NCI-H526 treated with DMSO at 0.1 percent for 48 hours (cell line): Measurements from ENCODE around the gene IFITM10.

ENCODE experiments used
- DNase-seq: peaks from one replicate; lab custom pipeline; 2025; lab: John Stamatoyannopoulos, UW

Gene IFITM10

DNA sequence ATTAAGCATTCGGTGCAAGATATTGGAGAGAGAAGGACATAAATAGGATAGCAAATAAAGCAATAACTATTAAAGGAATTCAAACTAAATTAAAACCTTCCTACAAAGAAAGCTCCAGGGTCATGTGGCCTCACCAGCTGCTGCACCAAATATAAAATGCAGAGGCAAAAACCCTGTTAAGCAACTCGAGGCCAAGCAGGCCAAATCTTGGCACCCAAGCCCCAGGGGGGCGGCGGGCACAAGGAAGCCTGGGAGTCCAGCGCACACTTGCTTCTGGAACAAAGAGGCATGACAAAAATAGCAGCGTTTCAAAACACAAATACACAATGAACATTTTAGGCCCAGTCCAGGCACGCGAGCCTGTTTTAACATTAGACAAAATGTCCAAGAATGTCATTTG is 32.6 kb downstream of the IFITM10 start:
- no peak for DNase-seq

DNA sequence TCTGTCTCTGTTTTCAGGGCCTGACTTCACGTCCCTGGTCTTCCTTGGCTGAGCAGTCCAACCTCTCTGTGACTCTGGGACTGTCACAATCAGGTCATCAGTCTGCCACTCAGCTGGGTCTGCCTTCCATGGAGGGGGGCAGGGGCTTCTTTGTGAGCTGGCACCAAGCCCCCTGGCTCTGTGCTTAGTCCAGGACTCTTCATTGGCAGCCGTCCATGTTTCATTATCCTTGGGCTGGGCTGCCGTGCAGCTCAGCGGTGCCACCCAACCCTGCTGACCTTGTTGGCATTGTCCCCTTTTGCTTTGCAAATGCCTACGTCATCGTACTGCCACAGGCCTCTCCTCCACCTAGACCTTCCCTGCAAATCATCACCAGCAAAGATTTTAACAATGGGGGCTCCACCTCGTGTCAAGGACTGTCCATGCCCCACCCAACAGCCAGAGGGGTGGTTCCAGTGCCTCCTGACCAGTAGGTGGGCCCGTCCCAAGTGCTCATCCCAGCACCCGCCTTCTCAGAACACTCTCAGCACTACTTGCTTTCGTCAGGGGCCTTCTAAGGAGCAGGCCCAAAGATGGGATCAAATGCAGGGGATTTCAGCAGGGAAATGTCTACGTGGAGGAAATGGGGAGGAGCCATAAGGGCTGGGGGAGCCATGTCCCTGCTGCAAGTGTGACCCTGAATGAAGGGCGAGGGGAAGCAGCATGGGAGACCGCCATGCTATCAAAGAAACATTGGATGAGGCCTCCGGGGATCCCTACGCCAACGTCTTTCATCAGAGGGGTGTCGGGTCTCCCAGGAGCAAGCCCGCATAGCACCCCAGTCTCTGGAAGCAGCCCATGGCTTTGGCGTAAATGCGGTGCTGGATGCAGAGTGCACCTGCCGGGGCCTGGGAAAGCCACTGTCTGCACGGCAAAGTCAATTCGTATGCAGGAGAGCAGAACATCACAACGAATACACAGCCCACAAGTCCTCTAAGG is 35.2 kb downstream of the IFITM10 start:
- no peak for DNase-seq

DNA sequence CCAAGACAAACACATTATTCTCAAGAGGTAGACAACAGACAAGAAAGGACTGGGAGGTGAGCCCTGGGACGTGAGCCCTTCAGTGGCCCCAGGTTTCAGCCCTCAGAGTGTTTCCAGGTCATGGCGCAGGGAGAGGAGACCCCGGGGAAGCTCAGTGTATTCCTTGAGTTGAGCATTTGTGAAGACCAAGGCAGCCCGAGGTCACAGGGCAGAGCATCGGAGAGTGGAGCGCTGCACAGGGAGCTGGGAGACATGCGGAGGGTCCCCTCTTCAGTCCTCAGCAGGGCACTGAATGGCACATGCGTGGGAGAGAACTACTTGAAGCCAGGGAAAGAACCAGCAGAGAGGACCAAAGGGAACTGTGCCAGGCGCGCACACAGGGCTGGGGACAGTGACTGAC is 41.7 kb downstream of the IFITM10 start:
- no peak for DNase-seq

- DNase-seq: no peak
These were observed 42.6 kb downstream of the IFITM10 start for GRCh38 chr11:1707751-1708150.

- DNase-seq: no peak
These were observed 43.6 kb downstream of the IFITM10 start for GRCh38 chr11:1706634-1707400.

DNA sequence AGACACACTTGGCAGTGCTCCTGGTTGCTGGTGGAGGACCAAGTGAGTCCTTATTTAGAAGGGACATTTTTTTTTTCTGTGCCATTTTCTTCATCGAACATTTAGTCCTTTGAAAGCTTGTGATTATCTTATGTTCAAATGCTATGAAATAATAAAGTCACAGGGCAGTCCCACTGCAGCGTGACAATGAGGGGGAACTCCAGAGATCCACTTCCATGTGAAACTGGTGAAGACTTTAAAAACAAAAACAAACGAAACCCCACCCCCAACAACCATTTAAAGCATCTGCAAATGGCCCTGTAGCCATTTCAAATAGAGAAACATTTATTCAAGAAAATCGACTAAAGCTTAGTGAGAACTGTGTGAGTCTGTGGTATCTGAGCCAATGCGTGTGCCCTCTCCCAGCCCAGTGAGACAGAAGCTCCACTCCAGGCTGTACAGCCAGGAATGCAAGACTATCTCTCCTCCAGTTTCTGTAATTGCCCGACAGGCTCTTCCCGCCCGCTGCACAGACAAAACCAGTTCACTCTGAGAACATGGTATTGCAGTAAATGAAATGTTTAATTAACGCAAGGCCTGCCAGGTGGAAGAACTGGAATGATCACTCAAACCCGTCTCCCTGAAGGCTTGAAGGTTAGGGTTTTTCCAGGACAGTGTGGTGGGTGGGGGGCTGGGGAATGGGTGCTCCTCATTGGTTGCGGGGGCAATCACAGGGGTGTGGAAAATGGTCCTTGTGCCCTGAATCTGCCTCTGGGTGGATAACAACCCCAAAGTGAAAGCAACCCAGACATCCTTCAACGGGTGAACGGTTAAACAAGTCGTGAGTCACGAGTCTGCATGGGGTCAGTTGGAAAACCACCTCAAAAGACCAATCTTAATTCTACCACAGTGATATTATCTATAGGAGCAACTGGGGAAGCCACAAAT is 45.0 kb downstream of the IFITM10 start:
- no peak for DNase-seq

GRCh38 chr11:1703146-1703545 is 47.2 kb downstream of the IFITM10 start:
- no peak for DNase-seq

GRCh38 chr11:1702506-1702905 is 47.9 kb downstream of the IFITM10 start:
- DNase-seq: no peak

DNA sequence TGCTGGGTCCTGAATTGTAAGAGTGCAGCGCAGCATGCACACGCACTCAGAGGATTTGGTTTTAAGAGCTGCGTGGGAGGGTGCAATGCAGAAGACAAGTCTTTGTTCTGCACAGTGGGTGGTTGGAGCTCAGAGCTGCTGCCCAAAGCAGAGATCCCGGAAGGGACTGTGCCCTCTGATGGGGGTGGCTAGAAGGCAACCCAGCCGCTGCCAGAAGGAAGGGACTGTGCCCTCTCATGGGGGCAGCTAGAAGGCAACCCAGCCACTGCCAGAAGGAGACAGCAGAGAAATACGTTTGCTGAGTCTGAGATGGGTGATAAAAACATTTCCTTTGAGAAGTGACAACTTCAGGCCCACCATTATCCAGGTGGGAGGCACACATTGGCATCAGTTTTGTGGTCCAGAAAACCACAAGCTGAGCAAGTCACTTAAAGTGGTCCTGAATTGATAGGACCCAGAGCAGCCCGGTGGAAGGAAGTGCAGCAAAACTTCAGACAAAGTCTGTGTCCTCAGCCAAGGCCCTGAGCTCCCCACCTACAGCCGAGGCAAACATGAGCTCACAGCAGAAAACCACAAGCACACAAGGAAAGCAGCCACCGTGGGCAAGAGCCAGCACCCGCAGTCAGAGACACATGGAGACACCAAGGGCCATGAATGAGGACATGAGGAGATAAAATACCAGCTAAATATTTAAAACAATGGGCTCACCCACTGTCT is 49.1 kb downstream of the IFITM10 start:
- no peak for DNase-seq

- no peak for DNase-seq
These were observed 50.6 kb downstream of the IFITM10 start for GRCh38 chr11:1699771-1700170.

DNA sequence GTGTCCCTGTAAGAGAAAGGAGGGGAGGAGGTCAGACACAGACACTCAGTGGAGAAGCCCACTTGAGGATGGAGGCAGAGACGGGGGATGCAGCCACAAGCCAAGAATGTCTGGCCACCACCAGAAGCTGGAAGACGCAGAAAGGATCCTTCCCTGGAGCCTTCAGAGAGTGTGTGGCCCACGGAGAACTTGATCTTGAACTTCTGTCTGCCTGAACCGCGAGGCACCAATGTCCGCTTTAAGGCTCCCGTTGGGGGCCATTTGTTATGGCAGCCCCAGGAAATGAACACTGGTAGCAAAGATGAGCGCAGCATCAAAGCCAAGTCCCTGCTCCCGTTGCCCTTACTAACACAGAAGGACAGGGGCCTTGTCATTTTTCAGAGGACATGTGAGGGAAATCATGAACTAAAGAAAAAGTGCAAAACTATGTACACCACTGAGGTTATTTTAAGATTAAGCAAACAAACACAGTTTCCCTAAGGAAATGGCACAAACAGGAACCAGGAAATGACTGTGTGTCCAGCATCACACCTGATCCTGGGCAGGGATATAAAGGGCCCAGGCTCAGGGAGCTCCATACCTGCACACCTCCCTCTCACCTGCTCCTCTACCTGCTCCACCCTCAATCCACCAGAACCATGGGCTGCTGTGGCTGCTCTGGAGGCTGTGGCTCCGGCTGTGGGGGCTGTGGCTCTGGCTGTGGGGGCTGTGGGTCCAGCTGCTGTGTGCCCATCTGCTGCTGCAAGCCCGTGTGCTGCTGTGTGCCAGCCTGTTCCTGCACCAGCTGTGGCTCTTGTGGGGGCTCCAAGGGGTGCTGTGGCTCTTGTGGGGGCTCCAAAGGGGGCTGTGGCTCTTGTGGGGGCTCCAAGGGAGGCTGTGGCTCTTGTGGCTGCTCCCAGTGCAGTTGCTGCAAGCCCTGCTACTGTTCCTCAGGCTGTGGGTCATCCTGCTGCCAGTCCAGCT is 53.5 kb downstream of the IFITM10 start, which contains the start of gene KRTAP5-6:
TSS of gene KRTAP5-6 (plus strand) at position 588 of the 963 bp plus-strand sequence. CDS start at position 639, 51 bp downstream.
- no peak for DNase-seq

GRCh38 chr11:1695548-1696108 is 54.8 kb downstream of the IFITM10 start:
- DNase-seq: no peak

DNA sequence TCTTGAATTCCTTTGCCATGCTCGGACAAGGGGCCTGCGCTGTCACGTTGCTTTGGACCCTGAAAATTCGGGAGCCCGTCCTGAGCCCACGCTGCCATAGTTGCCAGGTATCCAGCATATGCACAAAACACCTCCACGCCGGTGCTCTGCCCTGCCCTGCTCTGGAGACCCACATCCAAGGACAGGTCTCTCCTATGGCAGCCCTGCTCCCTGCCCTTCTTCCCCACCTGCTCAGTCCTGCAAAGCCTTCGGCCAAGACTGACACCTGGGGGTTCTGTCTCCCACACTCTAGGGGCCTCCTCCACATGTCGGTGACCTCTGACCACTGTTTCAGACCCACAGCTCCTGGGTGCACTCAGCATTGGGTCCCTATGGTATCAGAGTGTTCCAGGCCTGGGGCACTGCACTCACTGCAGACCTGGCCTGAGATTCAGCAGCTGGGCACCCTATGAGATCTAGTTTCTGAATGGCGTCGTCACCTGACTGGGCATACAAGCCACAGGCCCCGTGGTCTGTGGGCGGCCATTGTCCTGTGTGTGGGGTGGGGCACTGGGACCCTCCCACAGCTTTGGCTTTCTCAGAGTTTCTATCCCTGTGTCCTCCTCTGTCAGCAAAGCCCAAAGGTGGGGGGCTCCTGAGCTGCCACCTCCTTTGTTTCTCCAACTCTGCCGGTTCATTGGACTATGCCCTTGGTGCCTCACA is 55.4 kb downstream of the IFITM10 start:
- no peak for DNase-seq

GRCh38 chr11:1694064-1694845 is 56.1 kb downstream of the IFITM10 start:
- peak; percentile 70 for DNase-seq

DNA sequence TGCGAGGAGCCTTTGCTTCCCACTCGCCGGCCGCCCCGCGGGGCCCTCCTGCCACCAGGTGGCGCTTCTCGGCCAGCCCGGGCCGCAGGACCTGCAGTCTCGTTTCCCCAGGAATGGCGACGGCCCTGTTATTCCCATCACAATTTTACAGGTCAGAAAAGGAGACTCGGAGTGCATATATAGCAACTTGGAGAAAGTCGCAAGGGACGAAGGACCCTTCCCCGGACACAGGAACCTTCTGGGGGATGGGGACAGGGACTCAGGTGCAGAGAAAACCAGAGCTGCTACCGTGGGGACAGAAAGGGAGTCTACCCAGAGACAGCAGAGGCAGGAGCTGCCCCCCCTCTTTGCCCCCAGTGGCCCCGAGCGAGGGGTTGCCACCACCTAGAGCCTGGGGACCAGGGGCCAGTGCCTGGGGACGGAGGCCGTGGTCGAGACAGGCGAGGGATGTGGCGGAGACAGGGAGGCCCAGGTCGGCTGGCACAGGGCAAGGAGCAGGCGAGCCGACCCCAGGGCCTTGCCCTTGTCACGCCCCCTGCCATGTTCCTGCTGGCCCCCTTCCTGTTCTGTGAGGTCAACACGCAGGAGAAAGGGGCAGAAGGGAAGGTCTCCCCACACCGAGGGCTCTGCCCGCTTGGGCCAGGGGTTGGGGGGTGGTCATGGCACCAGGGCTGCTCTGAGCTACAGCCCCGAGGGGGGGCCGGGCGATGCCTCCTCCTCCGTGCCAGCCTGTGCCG is 56.9 kb downstream of the IFITM10 start:
- peak; percentile 77 for DNase-seq

DNA sequence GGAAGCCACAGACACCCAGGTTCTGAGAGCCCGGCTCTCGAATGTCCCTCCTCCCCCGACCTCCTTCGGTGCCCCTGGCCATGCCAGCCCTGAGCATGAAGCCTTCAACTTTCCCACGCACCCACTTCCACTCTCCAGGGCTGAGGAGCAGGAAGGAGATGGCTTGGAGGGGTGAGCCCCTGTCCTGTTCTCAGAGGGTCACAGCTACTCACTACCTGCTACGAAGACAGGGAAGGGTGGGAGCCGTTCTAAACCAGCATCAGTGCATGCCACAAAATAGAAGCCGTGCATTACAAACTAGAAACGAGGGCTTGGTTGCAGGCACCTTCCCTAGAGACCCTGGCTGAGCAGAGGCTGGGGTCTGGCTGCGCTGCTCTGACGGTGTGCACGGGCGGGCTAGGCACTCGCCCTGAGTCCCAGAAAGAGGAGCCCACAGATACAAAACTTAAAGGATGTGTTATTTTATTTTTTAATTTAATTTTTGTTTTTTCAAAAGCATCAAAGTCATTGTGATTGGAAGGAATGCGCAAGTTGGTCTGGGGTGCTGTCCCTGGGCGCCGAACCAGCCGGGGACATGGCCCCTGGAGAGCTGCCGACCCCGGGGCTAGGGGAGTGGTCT is 57.6 kb downstream of the IFITM10 start:
- no peak for DNase-seq
